Tibial nerve (tissue), 4 donors: ENCODE measurements around the gene FAM187B.

ENCODE experiments used
- CTCF ChIP-seq, 5 experiments: fragments of 200-600 bp in 3 of 5; fragments of 450-650 bp in 2 of 5; sonication (generic) in 3 of 5; IDR thresholded peaks; one replicate each; pipeline ENCODE4 v1.5.1; 2016 to 2019; ENCODE audit warnings: antibody characterized with exemption in 5 of 5, mild to moderate bottlenecking in 3 of 5, moderate library complexity in 2 of 5
- EP300 ChIP-seq, 2 donors: sonication (generic); formaldehyde crosslinking; IDR thresholded peaks; one replicate each; pipeline ENCODE4 v1.6.1; 2017; ENCODE audit warnings: antibody characterized with exemption in 2 of 2, mild to moderate bottlenecking in 1 of 2
- POLR2A ChIP-seq, 2 donors: fragments of 450-650 bp; IDR thresholded peaks; one replicate each; pipeline ENCODE4 v1.6.1; 2017; ENCODE audit warnings: antibody characterized with exemption in 2 of 2, mild to moderate bottlenecking in 2 of 2, moderate library complexity in 2 of 2

GRCh38 chr19:35226748-35227147 lies 1.8 kb downstream of the FAM187B start:
- TF ChIP-seq CTCF (IDR thresholded peaks at IDR 0.05) = no peak
- no peak for TF ChIP-seq POLR2A (IDR thresholded peaks at IDR 0.05)
- TF ChIP-seq EP300 (IDR thresholded peaks at IDR 0.05) = no peak
